ENCODE results near the gene DPY30. TPM values are rescaled to one million over a fixed set of nuclear protein-coding genes. Genes with fewer than 3 reads are reported as not detected.
"Not testable (repeated sequence)": the region's sequence is repeated elsewhere in the genome, so short reads cannot be mapped to it uniquely, and the experiment has no call there.

DPY30 gene
- total and polyA plus RNA-seq, 2 experiments from 2014 or later, result 156 to 518 TPM

- H2AFZ ChIP-seq, result no peak overlapping the region
- no peak overlapping the region for H3K4me2 ChIP-seq
Observed at GRCh38 chr2:32058130-32058529, 18.5 kb upstream of the DPY30 start.

DNA sequence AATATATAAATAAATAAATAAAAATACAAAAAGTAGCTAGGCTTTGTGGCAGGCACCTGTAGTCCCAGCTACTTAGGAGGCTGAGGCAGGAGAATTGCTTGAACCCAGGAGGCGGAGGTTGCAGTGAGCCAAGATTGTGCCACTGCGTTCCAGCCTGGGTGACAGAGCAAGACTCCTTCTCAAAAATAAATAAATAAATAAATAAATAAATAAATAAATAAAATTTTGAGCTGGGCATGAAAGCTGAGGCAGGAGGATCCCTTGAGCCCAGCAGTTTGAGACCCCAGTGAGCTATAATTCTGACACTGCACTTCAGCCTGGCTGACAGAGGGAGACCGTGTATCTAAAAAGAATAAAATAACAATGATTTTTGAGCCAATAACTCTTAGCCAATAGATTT lies 15.0 kb upstream of the DPY30 start:
- H3K4me1 ChIP-seq (ENCODE audit: insufficient read depth); H3K4me3 Mint-ChIP-seq; H3K9me2 ChIP-seq (ENCODE audit: insufficient read depth); H3K36me3 ChIP-seq (ENCODE audit: insufficient read depth); H3K36me3 Mint-ChIP-seq (ENCODE audit: low read depth); H3K9me3 Mint-ChIP-seq; H3K27me3 ChIP-seq (ENCODE audit: insufficient read depth); ATAC-seq; H3K27me3 Mint-ChIP-seq (ENCODE audit: insufficient read depth, low read depth, poor library complexity); H3F3A ChIP-seq (replicated peaks; ENCODE audit: low read depth); H2AFZ ChIP-seq; H3K4me2 ChIP-seq; H3K27ac ChIP-seq (ENCODE audit: low read depth); H4K20me1 ChIP-seq (replicated peaks; ENCODE audit: insufficient read depth); DNase-seq (ENCODE audit: low spot score); H3K79me2 ChIP-seq (replicated peaks; ENCODE audit: insufficient read depth); H3K4me3 ChIP-seq; H3K4me1 Mint-ChIP-seq; H3K27ac Mint-ChIP-seq: not testable (repeated sequence)

More at GRCh38 chr2:32058130-32058529, 18.5 kb upstream of the DPY30 start:
- DNase-seq (ENCODE audit: low spot score), result no peak
- Mint-ChIP-seq H3K4me3 (no peak overlapping the region), H3K36me3 (ENCODE audit: low read depth) (no peaks in the 10 kb centered on the region), H3K27ac (no peak overlapping the region), H3K9me3 (0 out of 3 replicates have a peak, but pooled peaks cover 2% of the 10 kb centered on the region), H3K27me3 (ENCODE audit: insufficient read depth, low read depth, poor library complexity) (peaks cover 2% of the 10 kb centered on the region), H3K4me1 (peaks cover 11% of the 10 kb centered on the region; the same call in 2 of the 3 replicates)
- Histone ChIP-seq H3K27me3 (ENCODE audit: insufficient read depth) (no peaks in the 10 kb centered on the region), H3K27ac (ENCODE audit: low read depth) (no peak overlapping the region), H4K20me1 (replicated peaks; ENCODE audit: insufficient read depth) (no peaks in the 10 kb centered on the region), H3K4me1 (ENCODE audit: insufficient read depth) (peaks cover 8% of the 10 kb centered on the region; the same call in 1 of the 2 replicates), H3K36me3 (ENCODE audit: insufficient read depth) (no peaks in the 10 kb centered on the region), H3K4me3 (no peak overlapping the region), H3F3A (replicated peaks; ENCODE audit: low read depth) (no peaks in the 10 kb centered on the region; the same call in 1 of the 2 replicates), H3K9me2 (ENCODE audit: insufficient read depth) (no peaks in the 10 kb centered on the region), H3K79me2 (replicated peaks; ENCODE audit: insufficient read depth) (no peaks in the 10 kb centered on the region)
- TF ChIP-seq CREB1 (CRISPR knock-in tag; IDR thresholded peaks at IDR 0.05; ENCODE audit: low read depth) (no peak), ZNF331 (CRISPR knock-in tag; IDR thresholded peaks at IDR 0.05; ENCODE audit: low read depth) (no peak), ZNF114 (CRISPR knock-in tag; IDR thresholded peaks at IDR 0.05) (no peak), JUNB (IDR thresholded peaks at IDR 0.05; ENCODE audit: unreplicated experiment) (no peak), POLR2AphosphoS5 (IDR thresholded peaks at IDR 0.05; ENCODE audit: low read depth) (no peak), CTCF (conservative IDR thresholded peaks at IDR 0.05; ENCODE audit: low read depth in 2 of 2) (no peak), STAT1 (IDR thresholded peaks at IDR 0.05; ENCODE audit: unreplicated experiment) (no peak), EZH2 (IDR thresholded peaks at IDR 0.05; ENCODE audit: low read depth, unreplicated experiment) (no peak), EZH2phosphoT487 (IDR thresholded peaks at IDR 0.05; ENCODE audit: unreplicated experiment) (no peak), NANOG (IDR thresholded peaks at IDR 0.05; ENCODE audit: borderline replicate concordance) (no peak)
- TF ChIP-seq, protein P1, sequence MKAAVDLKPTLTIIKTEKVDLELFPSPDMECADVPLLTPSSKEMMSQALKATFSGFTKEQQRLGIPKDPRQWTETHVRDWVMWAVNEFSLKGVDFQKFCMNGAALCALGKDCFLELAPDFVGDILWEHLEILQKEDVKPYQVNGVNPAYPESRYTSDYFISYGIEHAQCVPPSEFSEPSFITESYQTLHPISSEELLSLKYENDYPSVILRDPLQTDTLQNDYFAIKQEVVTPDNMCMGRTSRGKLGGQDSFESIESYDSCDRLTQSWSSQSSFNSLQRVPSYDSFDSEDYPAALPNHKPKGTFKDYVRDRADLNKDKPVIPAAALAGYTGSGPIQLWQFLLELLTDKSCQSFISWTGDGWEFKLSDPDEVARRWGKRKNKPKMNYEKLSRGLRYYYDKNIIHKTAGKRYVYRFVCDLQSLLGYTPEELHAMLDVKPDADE (IDR thresholded peaks at IDR 0.05), result no peak
- no peak for ATAC-seq
